Measurements from ENCODE around the gene KRTAP13-1.

The KRTAP13-1 gene

GRCh38 chr21:30434033-30434631 is 38.3 kb downstream of the KRTAP13-1 start:
- TF ChIP-seq CTCF (conservative IDR thresholded peaks at IDR 0.05): peak; percentile 94
- H3K27ac ChIP-seq: no peak overlapping the region

GRCh38 chr21:30437010-30437565 is 41.3 kb downstream of the KRTAP13-1 start:
- TF ChIP-seq CTCF (conservative IDR thresholded peaks at IDR 0.05): no peak
- H3K27ac ChIP-seq: no peak overlapping the region

- TF ChIP-seq CTCF (conservative IDR thresholded peaks at IDR 0.05): no peak
- no peak within 1 kb of the TSS for H3K27ac ChIP-seq
Observed at GRCh38 chr21:30439975-30440374, 44.1 kb downstream of the KRTAP13-1 start, which contains the start of gene KRTAP15-1. TSS of gene KRTAP15-1 (plus strand) at chr21:30440275. CDS start at chr21:30440328, 53 bp downstream.

- no peak for TF ChIP-seq CTCF (conservative IDR thresholded peaks at IDR 0.05)
- H3K27ac ChIP-seq: no peak overlapping the region; the same call in 1 of the 2 replicates
Observed at GRCh38 chr21:30443226-30443625, 47.4 kb downstream of the KRTAP13-1 start.

GRCh38 chr21:30444204-30444603 is 48.4 kb downstream of the KRTAP13-1 start:
- H3K27ac ChIP-seq: no peak overlapping the region

More at GRCh38 chr21:30444204-30444603, 48.4 kb downstream of the KRTAP13-1 start:
- 0 out of 2 replicates have a peak, but pooled peaks have one; percentile 27 for TF ChIP-seq CTCF (conservative IDR thresholded peaks at IDR 0.05)

Measured in VCaP (cell line).